ENCODE results near the gene SPATA18. TPM values are rescaled to one million over a fixed set of nuclear protein-coding genes. Genes with fewer than 3 reads are reported as not detected.

Gene SPATA18
- total and polyA plus RNA-seq, 7 experiments from 2014 or later: 0.34 TPM; not detected in 6

DNA sequence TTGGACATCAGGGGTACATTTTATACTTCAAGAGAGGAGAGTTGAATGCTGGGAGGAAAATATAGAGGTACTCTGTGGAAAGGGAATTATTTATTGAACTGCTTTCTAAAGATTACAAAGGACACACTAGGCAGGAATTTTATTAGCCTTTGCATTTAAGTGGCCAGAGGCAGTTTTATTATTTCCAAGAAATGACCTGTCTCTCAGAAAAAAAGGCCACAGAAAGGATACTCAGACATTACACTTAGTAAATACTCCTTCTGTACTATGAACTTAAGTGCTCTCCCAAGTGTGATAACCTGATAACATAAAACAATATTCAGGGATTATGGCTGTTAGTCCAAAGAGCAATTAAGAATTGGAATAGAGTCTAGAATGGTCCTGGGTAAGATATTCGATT, 38.5 kb upstream of the SPATA18 start:
- no peak for ATAC-seq
- Mint-ChIP-seq H3K4me3 (no peak overlapping the region), H3K27me3 (no peaks in the 10 kb centered on the region), H3K4me1 (no peaks in the 10 kb centered on the region), H3K27ac (no peak overlapping the region), H3K9me3 (no peaks in the 10 kb centered on the region), H3K36me3 (no peaks in the 10 kb centered on the region)
- H3K4me3 ChIP-seq (ENCODE audit: low read length): no peak overlapping the region
- CTCF ChIA-PET: no interaction called here
- intact Hi-C loops (cut with micrococcal nuclease): no loop called here
- DNase-seq: no peak
- no peaks in the 10 kb centered on the region for H3K27me3 ChIP-seq (ENCODE audit: control insufficient read depth in 2 of 2, insufficient read depth in 2 of 2, low read length in 2 of 2)
- POLR2A ChIA-PET: no interaction called here
- no peaks in the 10 kb centered on the region for H3K36me3 ChIP-seq (ENCODE audit: control insufficient read depth in 2 of 3, insufficient read depth in 3 of 3, low read length in 3 of 3)
- no peaks in the 10 kb centered on the region for H3K4me1 ChIP-seq (ENCODE audit: control insufficient read depth in 2 of 2, insufficient read depth in 2 of 2, low read length in 2 of 2)
- H3K27ac ChIP-seq (ENCODE audit: low read depth, low read length): no peak overlapping the region
- no peaks in the 10 kb centered on the region for H3K9me3 ChIP-seq (ENCODE audit: control insufficient read depth in 2 of 3, low read length in 3 of 3)

DNA sequence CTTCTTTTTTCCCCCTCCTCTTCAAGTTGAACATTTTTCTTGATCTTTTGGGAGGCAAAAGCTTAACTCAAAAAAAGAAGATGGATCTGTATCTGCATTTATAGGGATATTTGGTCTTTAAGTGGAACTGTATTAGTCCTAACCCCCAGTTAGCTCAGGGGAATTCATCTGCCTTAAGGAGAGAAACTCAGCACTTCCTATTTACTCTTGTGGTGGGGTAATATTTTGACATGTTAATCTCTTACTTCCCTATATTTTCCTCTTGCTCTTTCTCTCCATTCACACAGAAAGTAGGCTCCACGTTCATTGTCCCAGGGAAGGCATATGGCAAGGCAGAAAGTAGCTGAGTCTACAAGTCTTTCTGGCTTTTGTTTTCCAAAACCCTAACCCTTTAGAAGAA, 36.2 kb upstream of the SPATA18 start:
- Mint-ChIP-seq H3K36me3 (no peaks in the 10 kb centered on the region), H3K4me1 (peaks cover 0 to 1% (median 0%) of the 10 kb centered on the region in 7 donors), H3K4me3 (no peak overlapping the region), H3K27me3 (no peaks in the 10 kb centered on the region), H3K9me3 (no peaks in the 10 kb centered on the region), H3K27ac (no peak overlapping the region)
- POLR2A ChIA-PET: no interaction called here
- no peak overlapping the region for H3K27ac ChIP-seq (ENCODE audit: low read depth, low read length)
- no peak for DNase-seq
- CTCF ChIA-PET: no interaction called here
- H3K9me3 ChIP-seq (ENCODE audit: control insufficient read depth in 2 of 3, low read length in 3 of 3): no peaks in the 10 kb centered on the region
- no peaks in the 10 kb centered on the region for H3K27me3 ChIP-seq (ENCODE audit: control insufficient read depth in 2 of 2, insufficient read depth in 2 of 2, low read length in 2 of 2)
- ATAC-seq: peak; percentile 34
- no peak overlapping the region for H3K4me3 ChIP-seq (ENCODE audit: low read length)
- no peaks in the 10 kb centered on the region for H3K36me3 ChIP-seq (ENCODE audit: control insufficient read depth in 2 of 3, insufficient read depth in 3 of 3, low read length in 3 of 3)
- intact Hi-C loops (cut with micrococcal nuclease): no loop called here
- no peaks in the 10 kb centered on the region for H3K4me1 ChIP-seq (ENCODE audit: control insufficient read depth in 2 of 2, insufficient read depth in 2 of 2, low read length in 2 of 2)

GRCh38 chr4:52015366-52015765, 35.7 kb upstream of the SPATA18 start:
- H3K27ac Mint-ChIP-seq: no peak overlapping the region
- Histone ChIP-seq H3K27ac (ENCODE audit: low read depth, low read length) (no peak overlapping the region), H3K4me3 (ENCODE audit: low read length) (no peak overlapping the region), H3K9me3 (ENCODE audit: control insufficient read depth in 2 of 3, low read length in 3 of 3) (no peaks in the 10 kb centered on the region), H3K4me1 (ENCODE audit: control insufficient read depth in 2 of 2, insufficient read depth in 2 of 2, low read length in 2 of 2) (no peaks in the 10 kb centered on the region), H3K27me3 (ENCODE audit: control insufficient read depth in 2 of 2, insufficient read depth in 2 of 2, low read length in 2 of 2) (no peaks in the 10 kb centered on the region), H3K36me3 (ENCODE audit: control insufficient read depth in 2 of 3, insufficient read depth in 3 of 3, low read length in 3 of 3) (no peaks in the 10 kb centered on the region)
- ChIA-PET CTCF (no interaction called here), POLR2A (no interaction called here)
- H3K4me3 Mint-ChIP-seq: no peak overlapping the region
- no peaks in the 10 kb centered on the region for H3K36me3 Mint-ChIP-seq
- H3K27me3 Mint-ChIP-seq: no peaks in the 10 kb centered on the region
- H3K9me3 Mint-ChIP-seq: no peaks in the 10 kb centered on the region
- DNase-seq (no peak), ATAC-seq (no peak)
- H3K4me1 Mint-ChIP-seq: peaks cover 0 to 5% (median 0%) of the 10 kb centered on the region in 7 donors
- intact Hi-C loops (cut with micrococcal nuclease): no loop called here

DNA sequence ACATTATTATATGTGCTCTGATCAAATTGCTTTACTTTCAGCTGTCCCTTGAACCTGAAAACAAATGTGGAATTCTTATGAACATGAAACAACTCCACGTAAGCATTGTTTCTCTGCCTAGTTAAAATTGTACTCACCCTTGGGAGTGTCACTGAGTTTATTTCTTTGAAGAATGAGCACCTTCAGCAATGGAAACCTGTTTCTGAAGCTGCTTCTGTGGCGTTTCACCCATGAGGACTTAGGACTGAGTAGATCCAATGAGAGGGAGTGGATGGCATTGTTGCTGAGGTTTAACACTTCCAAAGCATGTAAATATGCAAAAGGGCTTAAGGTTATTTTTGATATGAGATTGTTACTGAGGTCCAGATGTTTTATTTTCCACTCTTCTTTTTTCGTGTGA, 34.1 kb upstream of the SPATA18 start:
- intact Hi-C loops (cut with micrococcal nuclease): no loop called here
- POLR2A ChIA-PET: no interaction called here
- no peaks in the 10 kb centered on the region for H3K36me3 Mint-ChIP-seq

GRCh38 chr4:52017814-52018213, 33.3 kb upstream of the SPATA18 start:
- H3K27ac Mint-ChIP-seq: no peak overlapping the region
- POLR2A ChIA-PET: no interaction called here
- no peak overlapping the region for H3K4me3 Mint-ChIP-seq
- Histone ChIP-seq H3K4me3 (ENCODE audit: low read length) (no peak overlapping the region), H3K36me3 (ENCODE audit: control insufficient read depth in 2 of 3, insufficient read depth in 3 of 3, low read length in 3 of 3) (no peaks in the 10 kb centered on the region), H3K27me3 (ENCODE audit: control insufficient read depth in 2 of 2, insufficient read depth in 2 of 2, low read length in 2 of 2) (no peaks in the 10 kb centered on the region), H3K27ac (ENCODE audit: low read depth, low read length) (no peak overlapping the region), H3K9me3 (ENCODE audit: control insufficient read depth in 2 of 3, low read length in 3 of 3) (no peaks in the 10 kb centered on the region), H3K4me1 (ENCODE audit: control insufficient read depth in 2 of 2, insufficient read depth in 2 of 2, low read length in 2 of 2) (no peaks in the 10 kb centered on the region)
- CTCF ChIA-PET: no interaction called here
- DNase-seq: no peak
- no peaks in the 10 kb centered on the region for H3K27me3 Mint-ChIP-seq
- ATAC-seq: no peak
- intact Hi-C loops (cut with micrococcal nuclease): no loop called here
- H3K36me3 Mint-ChIP-seq: no peaks in the 10 kb centered on the region
- no peaks in the 10 kb centered on the region for H3K9me3 Mint-ChIP-seq
- H3K4me1 Mint-ChIP-seq: peaks cover 0 to 5% (median 0%) of the 10 kb centered on the region in 7 donors

More for the DNA sequence above, 34.1 kb upstream of the SPATA18 start:
- no peaks in the 10 kb centered on the region for H3K36me3 ChIP-seq (ENCODE audit: control insufficient read depth in 2 of 3, insufficient read depth in 3 of 3, low read length in 3 of 3)
- no peak overlapping the region for H3K4me3 ChIP-seq (ENCODE audit: low read length)
- H3K9me3 ChIP-seq (ENCODE audit: control insufficient read depth in 2 of 3, low read length in 3 of 3): no peaks in the 10 kb centered on the region
- CTCF ChIA-PET: interaction anchor here (0.6 kb wide), 1 partner anchor 1892 kb away, joined by 4 read pairs; no protein-coding TSS in a partner anchor
- no peaks in the 10 kb centered on the region for H3K27me3 ChIP-seq (ENCODE audit: control insufficient read depth in 2 of 2, insufficient read depth in 2 of 2, low read length in 2 of 2)
- no peaks in the 10 kb centered on the region for H3K4me1 ChIP-seq (ENCODE audit: control insufficient read depth in 2 of 2, insufficient read depth in 2 of 2, low read length in 2 of 2)
- no peak overlapping the region for H3K27ac ChIP-seq (ENCODE audit: low read depth, low read length)
- Mint-ChIP-seq H3K4me1 (peaks cover 0 to 5% (median 0%) of the 10 kb centered on the region in 7 donors), H3K27me3 (no peaks in the 10 kb centered on the region), H3K4me3 (no peak overlapping the region), H3K27ac (no peak overlapping the region), H3K9me3 (no peaks in the 10 kb centered on the region)
- DNase-seq (no peak), ATAC-seq (no peak)

- DNase-seq (no peak), ATAC-seq (no peak)
- Mint-ChIP-seq H3K27ac (no peak within 1 kb of the TSS), H3K4me3 (no peak within 1 kb of the TSS), H3K36me3 (peaks cover 0 to 8% (median 5%) of the 10 kb centered on the region in 5 donors), H3K9me3 (no peaks in the 10 kb centered on the region), H3K4me1 (peaks cover 0 to 5% (median 0%) of the 10 kb centered on the region in 7 donors), H3K27me3 (no peaks in the 10 kb centered on the region)
- H3K4me3 ChIP-seq (ENCODE audit: low read length): no peak within 1 kb of the TSS
- peaks cover 0 to 2% (median 0%) of the 10 kb centered on the region in 3 experiments for H3K36me3 ChIP-seq (ENCODE audit: control insufficient read depth in 2 of 3, insufficient read depth in 3 of 3, low read length in 3 of 3)
- ChIA-PET POLR2A (no interaction called here), CTCF (no interaction called here)
- H3K27ac ChIP-seq (ENCODE audit: low read depth, low read length): no peak within 1 kb of the TSS
- intact Hi-C loops (cut with micrococcal nuclease): no loop called here
- no peaks in the 10 kb centered on the region for H3K4me1 ChIP-seq (ENCODE audit: control insufficient read depth in 2 of 2, insufficient read depth in 2 of 2, low read length in 2 of 2)
- H3K9me3 ChIP-seq (ENCODE audit: control insufficient read depth in 2 of 3, low read length in 3 of 3): no peaks in the 10 kb centered on the region
- no peaks in the 10 kb centered on the region for H3K27me3 ChIP-seq (ENCODE audit: control insufficient read depth in 2 of 2, insufficient read depth in 2 of 2, low read length in 2 of 2)
These were observed 31.0 kb upstream of the SPATA18 start, which contains the start of gene LRRC66 for GRCh38 chr4:52019936-52020657. Gene LRRC66, minus strand, starts transcription at chr4:52020363. Its CDS starts 2,750 bp downstream, at chr4:52017613.

DNA sequence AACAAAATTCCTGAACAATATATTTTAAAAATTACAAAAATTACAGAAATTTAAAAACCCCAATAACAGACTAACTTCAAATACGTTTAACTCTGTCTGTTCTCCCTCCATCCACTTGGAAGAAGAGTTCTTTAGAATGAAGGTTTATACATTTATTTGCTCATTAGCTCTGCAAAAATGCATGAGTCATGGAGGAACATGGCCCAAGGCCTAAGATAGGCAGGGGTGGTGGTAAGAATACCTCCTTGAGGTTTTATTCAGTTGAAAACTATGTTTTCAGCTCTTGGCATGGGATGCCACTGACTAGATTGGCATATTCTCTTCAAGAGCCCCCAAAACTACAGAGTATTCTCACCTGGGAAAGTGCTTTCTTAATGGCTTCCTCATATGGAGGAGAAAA, 22.1 kb upstream of the SPATA18 start:
- ChIA-PET POLR2A (no interaction called here), CTCF (no interaction called here)
- Mint-ChIP-seq H3K4me3 (no peak overlapping the region), H3K27ac (no peak overlapping the region), H3K36me3 (peaks cover 3 to 17% (median 11%) of the 10 kb centered on the region in 5 donors), H3K4me1 (peaks cover 0 to 5% (median 0%) of the 10 kb centered on the region in 7 donors), H3K27me3 (no peaks in the 10 kb centered on the region), H3K9me3 (no peaks in the 10 kb centered on the region)
- H3K4me1 ChIP-seq (ENCODE audit: control insufficient read depth in 2 of 2, insufficient read depth in 2 of 2, low read length in 2 of 2): no peaks in the 10 kb centered on the region
- DNase-seq (no peak), ATAC-seq (no peak)
- no peaks in the 10 kb centered on the region for H3K27me3 ChIP-seq (ENCODE audit: control insufficient read depth in 2 of 2, insufficient read depth in 2 of 2, low read length in 2 of 2)
- intact Hi-C loops (cut with micrococcal nuclease): no loop called here
- no peaks in the 10 kb centered on the region for H3K9me3 ChIP-seq (ENCODE audit: control insufficient read depth in 2 of 3, low read length in 3 of 3)
- H3K36me3 ChIP-seq (ENCODE audit: control insufficient read depth in 2 of 3, insufficient read depth in 3 of 3, low read length in 3 of 3): peaks cover 0 to 3% (median 1%) of the 10 kb centered on the region in 3 experiments
- no peak overlapping the region for H3K27ac ChIP-seq (ENCODE audit: low read depth, low read length)
- no peak overlapping the region for H3K4me3 ChIP-seq (ENCODE audit: low read length)
